ENCODE results near the gene KLHDC7A.

Gene KLHDC7A

DNA sequence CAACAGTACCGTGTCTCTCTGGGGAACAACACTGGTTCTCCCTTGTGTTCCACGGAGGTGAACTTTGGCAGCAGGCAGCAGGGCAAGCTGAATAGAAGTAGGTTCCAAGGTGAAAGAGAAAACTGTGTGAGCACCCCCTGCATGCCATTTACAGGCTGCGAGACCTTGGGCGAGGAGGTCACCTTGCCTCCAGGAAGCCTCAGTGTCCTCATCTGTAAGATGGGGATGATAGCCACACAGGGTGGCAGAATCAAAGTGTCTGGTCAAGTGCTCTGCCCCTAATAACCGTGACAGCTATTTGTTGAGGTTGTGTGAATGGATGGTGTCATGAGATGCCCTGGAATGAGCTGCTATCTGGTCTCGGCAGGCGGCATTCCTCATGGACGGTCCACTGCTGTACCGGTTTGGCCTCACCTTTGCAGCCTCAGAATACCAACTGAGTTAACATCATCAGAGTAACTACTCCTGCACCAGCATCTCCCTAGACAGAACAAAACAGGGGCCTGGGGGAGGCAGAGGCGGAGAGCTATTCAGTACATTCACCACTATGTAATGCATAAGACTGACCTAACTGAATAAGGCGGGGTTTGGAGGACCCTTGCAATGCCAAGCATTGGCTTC lies 7.4 kb upstream of the KLHDC7A start:
- DNase-seq, result no peak

DNA sequence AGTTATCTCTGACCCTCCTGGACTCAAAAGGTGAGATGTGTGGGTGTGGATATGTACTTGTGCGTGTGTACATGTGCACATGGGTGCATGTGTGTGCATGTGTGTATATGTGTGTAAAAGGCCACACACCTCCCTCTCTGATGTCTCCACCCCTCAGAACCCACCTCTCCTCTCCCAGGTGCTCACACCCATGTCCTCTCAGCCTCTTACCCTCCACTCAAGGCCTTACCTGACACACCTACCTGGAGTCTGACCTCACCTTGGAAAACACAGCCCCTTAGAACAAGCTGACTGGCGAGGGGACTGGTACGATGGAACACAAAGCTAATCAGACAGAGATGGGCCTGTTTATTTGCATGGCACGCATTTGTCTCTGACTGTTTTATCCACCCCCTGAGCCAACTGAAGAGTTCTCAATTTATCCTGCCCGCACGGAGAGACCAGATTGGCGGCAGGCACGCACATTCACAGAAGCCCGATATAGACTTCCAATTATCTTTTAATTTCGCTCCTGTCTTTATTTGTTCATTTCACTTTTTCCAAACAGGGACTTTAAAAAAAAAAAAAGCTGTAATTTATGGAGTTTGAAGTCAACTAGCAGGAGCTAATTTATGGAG lies 6.1 kb upstream of the KLHDC7A start:
- DNase-seq, result no peak

DNA sequence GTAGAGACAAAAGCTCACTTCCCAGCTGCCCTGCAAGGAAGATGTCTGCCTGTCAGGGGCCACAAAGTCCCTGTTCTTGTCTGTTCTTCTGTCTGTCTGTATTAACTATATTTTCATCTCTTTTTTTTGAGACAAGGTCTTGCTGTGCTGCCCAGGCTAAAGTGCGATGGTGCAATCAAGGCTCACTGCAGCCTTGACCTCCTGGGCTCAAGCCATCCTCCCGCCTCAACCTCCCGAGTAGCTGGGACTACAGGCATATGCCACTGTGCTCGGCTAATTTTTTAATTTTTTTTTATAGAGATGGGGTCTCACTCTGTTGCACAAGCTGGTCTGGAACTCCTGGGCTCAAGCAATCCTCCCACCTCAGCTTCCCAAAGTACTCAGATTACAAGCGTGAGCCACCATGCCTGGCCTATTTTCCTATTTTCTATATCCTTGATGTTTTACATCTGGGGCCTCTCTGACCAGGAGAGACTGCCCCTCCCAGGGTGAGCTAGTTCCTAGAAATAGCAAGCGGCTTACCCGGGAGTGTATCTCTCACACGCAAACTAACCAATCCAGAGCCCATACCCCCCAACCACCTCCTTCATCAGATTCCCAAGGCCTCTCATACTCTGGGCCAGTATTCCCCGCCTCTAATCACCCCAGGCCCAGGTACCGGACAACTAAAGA lies 5.4 kb upstream of the KLHDC7A start:
- no peak for DNase-seq

DNA sequence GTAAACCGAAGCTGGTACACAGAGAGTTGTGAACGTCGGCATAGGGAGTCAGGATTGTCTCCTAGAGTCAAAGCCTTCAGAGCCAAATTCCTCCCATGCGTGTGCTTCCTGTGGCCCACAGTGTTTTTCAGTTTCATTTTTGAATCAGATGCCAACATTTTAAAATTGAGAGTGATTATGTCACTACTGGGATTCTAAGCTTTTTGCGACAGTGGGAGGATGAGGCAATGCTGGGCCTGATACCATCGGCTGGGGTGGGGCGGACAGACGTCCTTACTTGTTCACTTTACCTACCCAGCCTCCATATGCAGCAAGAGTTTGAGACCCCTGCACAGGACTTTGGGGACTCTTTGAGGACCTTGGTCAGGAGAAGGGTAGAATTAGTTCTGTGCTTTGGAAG lies 1.3 kb upstream of the KLHDC7A start:
- DNase-seq, result no peak

DNA sequence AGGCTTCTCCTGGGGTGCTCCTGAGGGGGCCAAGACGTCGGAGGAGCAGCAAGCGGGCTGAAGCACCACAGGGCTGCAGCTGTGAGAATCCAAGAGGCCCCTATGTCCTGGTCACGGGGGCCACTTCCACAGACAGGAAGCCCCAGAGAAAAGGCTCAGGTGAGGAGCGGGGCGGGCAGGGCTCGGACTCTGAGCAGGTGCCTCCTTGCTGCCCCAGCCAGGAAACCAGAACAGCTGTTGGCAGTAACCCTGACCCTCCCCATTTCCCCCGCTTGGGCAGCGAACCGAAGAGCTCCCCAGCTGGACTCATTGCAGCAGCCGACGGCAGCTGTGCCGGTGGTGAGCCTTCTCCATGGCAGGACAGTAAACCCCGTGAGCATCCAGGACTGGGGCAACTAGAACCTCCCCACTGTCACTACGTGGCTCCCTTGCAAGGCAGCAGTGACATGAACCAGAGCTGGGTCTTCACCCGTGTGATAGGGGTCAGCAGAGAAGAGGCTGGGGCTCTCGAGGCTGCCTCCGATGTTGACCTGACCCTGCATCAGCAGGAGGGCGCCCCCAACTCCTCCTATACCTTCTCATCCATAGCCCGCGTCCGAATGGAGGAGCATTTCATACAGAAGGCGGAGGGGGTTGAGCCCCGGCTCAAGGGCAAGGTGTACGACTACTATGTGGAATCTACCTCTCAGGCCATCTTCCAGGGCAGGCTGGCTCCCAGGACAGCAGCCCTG lies 625 bp downstream of the KLHDC7A start:
- DNase-seq, result no peak

DNA sequence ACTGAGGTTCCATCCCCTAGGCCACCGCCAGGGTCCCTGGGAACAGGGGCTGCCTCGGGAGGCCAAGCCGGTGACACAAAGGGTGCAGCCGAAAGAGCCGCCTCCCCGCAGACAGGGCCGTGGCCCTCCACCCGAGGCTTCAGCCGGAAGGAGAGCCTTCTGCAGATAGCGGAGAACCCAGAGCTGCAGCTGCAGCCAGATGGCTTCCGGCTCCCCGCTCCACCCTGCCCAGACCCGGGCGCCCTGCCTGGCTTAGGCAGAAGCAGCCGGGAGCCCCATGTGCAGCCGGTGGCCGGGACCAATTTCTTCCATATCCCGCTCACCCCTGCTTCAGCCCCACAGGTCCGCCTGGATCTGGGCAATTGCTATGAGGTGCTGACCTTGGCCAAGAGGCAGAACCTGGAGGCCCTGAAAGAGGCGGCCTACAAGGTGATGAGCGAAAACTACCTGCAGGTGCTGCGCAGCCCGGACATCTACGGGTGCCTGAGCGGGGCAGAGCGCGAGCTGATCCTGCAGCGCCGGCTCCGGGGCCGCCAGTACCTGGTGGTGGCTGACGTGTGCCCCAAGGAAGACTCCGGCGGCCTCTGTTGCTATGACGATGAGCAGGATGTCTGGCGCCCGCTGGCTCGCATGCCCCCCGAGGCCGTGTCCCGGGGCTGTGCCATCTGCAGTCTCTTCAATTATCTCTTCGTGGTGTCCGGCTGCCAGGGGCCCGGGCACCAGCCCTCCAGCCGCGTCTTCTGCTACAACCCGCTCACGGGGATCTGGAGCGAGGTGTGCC lies 1.4 kb downstream of the KLHDC7A start:
- DNase-seq, result no peak

DNA sequence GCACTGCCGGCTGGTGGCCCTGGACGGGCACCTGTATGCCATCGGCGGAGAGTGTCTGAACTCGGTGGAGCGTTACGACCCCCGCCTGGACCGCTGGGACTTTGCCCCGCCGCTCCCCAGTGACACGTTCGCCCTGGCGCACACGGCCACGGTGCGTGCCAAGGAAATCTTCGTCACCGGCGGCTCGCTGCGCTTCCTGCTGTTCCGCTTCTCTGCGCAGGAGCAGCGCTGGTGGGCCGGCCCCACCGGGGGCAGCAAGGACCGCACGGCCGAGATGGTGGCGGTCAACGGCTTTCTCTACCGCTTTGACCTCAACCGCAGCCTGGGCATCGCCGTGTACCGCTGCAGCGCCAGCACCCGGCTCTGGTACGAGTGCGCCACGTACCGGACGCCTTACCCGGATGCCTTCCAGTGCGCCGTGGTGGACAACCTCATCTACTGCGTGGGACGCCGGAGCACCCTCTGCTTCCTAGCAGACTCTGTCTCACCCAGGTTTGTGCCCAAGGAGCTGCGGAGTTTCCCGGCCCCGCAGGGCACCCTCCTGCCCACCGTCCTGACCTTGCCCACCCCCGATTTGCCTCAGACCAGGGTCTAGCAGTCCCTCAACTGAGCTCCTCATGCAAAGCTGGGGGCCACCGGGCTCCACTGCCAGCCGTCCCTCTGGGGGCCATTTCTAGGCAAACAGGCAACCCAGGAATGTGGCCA lies 2.1 kb downstream of the KLHDC7A start:
- DNase-seq, result no peak

DNA sequence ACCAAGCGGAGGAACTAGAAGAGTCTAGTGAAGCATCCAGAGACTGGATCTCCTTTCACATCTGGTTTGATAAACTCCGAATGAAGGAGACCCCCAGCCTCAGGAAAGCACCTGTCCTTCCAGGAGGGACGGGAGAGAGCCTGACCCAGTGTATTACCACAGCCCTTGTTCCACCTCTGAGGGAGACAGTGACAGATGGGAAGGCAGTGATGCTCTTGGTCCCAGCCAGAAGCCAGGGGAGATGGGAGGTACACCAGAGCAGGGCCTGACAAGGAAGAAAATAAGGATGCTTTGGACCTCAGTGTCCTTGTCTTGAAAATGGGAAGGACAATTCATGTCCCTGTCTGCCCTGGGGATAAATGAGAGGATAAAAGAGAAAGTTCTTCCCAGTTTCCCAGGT lies 3.5 kb downstream of the KLHDC7A start:
- no peak for DNase-seq

DNA sequence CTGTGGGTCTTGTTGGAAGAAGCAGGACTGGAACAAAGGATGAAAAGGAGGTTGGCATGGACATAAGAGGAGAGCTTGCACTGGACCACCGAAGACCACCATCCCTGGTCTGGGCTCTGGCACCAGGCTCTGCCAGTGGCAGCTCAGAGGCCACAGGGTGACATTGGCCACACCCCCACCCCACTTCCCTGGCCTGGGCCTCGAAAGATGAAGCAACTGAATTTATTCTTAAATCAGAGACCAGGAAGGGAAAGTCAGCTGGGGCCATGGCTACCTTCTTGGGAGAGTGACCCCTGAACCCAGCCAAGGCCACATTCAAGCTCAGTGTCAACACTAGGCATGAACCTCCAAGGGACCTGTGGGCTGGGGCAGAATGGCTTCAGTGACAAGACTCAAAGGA lies 4.0 kb downstream of the KLHDC7A start:
- DNase-seq, result no peak

DNA sequence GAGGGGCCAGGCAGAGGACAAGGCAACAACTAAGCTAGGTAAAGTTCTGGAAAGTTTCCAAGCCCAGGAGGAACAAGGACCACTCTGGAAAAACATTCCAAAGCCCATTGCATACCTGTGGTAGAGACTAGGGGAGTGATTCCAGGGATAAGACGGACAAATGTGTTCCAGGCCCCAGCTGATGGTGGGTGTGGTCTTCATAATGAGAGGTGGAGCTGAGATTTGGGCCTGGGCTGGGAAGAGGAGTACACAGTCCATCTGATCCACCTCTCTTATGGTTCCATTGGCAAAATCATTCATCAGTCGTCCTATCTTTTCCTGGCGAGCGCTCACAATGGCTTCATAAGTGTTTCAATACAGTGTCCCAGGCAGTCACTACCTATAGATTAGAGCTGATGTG lies 4.5 kb downstream of the KLHDC7A start:
- DNase-seq, result no peak

DNA sequence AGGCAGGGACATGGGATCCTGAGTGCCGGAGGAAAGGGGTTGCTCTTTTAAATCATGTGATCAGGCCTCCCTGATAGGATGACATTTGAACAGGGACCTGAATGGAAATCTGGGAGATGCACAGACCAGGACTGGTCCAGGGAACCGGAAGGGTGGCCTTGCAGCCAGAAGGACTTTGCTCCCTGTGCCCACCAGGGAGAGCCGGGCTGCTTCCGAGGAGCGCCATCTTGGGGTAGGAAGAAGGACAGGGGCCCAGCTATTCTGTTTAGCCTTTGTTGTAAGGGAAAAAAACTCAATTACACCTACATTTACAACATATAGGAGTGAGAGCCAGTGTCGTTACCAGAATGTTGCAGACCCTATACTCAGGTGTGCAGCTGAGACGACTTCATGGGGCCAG lies 5.5 kb downstream of the KLHDC7A start:
- no peak for DNase-seq

DNA sequence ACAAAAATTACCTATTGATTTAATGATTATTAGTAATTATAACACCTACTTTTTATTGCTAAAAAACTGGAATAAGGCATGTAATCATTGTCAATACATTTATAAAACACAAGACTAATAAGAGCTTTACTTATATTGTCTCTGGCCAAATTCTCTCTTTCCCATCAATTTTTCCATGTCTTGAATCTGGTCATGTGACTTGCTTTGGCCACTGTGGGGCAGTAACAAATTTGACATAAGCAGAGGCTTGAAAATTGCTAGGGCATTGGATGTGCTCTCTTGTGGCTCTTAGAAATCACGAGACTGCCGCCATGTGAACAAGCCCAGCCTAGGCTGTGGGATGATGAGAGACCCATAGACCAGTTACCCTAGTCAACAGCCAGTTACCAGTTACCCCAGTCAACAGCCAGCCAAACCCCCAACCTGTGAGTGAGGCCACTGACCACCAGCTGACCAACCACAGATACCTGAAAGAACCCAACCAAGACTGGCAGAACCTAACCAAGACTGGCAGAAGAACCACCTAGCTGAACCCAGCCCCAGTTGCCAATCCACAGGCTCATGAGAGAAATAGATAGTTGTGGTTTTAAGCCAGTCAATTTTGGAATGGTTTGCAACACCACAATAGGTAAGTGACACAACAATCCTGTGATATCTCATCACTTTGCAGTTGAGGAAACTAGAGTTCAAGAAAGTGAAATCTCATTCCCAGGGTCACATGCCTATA lies 8.8 kb downstream of the KLHDC7A start:
- DNase-seq, result no peak

DNA sequence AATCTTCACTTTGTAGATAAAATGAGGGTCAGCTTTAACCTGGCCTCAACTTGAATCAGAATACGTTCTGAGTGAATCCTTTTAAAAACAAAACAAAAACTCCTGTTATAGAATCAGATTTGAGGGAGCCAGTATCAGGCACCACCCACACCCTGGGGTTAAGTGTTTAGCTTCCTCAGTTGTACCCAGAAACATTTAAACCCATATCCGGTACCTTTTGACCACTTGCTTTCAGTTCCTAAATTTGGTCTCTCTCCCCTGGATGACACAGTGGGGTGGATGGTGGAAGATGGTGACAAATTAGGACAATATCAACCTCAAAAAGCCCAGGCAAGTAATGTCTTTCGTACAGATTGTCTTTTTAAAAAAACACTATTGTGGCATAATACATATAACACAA lies 10.4 kb downstream of the KLHDC7A start:
- DNase-seq, result no peak

DNA sequence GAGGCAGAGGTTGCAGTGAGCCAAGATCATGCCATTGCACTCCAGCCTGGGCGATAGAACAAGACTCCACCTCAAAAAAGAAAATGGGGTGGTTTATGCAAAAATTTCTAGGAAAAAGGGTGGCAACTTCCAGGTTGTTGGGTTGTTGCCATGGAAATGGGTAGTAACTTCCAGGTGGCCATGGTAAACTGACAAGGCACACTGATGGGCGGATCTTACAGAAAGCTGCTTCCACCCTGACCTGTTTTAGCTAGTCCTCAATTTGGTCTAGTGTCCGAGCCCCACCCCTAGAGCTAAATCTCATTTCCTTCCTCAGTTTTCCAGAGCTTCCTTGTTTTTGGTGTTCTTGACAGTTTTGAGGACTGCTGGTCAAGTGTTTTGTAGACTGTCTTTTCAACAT lies 13.6 kb downstream of the KLHDC7A start:
- DNase-seq, result no peak

DNA sequence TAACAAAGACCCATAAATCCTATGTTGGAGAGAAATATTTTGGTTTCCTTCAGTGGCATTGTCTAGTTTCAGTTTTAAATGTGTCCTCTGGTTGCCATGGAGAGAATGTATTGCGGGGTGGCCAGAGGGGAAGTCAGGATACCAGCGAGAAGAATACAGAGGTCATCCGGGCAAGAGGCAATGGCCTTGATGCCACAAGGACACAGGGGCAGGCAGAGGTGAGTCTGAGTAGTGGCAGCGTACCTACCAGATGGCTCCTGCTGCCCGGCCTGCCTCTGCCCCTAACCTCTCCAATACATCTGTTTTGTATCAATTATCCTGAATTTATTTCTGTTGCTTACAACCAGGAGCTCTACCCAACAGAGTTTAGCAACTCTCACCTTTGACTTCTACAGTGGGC lies 14.9 kb downstream of the KLHDC7A start:
- no peak for DNase-seq

DNA sequence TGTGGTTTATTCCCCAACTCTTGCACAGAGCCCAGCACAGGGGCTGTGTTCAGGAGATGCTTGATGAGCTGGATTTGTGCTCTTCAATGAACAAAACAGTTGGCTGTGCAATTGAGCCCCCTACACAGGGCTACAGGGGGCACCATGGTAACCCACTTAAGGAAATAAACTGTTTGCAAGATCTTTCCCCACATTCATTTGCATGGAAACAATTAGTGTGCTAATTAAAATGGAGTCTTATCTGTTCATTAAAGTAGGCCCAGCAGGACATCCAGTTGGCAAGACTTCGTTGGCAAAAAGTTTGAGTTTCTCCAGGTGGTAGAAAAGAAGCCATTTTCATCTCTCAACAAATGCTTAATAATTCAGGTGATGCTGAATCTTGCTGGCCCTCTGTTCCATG lies 15.3 kb downstream of the KLHDC7A start:
- no peak for DNase-seq

DNA sequence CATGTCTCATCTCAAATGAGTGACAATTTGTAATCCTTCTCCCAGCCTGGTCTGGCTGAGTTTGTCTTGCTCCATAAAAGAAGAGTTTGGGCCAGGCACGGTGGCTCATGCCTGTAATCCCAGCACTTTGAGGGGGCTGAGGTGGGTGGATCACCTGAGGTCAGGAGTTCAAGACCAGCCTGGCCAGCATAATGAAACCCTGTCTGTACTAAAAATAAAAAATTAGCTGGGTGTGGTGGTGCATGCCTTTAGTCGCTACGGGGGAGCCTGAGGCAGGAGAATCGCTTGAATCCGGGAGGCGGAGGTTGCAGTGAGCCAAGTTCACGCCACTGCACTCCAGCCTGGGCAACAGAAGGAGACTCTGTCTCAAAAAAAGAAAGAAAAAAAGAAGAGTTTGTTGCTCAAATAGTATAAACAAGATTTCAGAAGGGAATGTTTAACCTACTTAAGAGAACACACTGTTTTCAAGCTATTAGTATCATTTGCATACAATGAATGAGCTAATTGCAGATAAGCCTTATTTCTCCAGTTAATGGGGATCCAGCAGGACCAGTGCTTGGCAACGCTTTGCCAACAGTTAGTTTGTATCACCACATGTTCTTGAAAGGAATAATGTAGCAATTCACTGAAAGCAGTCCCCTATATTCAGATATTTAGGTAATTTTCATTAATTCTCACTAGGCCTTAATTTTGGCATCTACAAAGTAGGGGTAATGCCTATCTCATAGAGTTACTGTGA lies 15.9 kb downstream of the KLHDC7A start:
- no peak for DNase-seq

DNA sequence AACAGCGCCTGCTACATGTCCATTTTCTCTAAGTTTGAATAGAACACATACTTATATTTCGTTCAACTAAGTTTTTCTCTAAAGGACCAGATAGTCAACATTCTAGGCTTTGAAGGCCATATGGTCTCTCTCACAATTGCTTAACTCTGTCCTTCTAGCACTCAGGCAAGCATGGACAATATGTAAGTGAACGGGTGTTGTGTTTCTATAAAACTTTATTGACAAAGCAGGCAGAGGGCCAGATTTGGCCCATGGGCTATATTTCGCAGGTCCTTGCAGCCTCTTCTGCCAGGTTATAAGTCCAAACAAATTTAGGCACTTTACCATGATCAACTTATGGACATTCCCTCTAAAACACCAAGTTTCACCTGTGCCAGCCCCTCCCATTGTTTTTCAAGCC lies 21.1 kb downstream of the KLHDC7A start:
- no peak for DNase-seq

DNA sequence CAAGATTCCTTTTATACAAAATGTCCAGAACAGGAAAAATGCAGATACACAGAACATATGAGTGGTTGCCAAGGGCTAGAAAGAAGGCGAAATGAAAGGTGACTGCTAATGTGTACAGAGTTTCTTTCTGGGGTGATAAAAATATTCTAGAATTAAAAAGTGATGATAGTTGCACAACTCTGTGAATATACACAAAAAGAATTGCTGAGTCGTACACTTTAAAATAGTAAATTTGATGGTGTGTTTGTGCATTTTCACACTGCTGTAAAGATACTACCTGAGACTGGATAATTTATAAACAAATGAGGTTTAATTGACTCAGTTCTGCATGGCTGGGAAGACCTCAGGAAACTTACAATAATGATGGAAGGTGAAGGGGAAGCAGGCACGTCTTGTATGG lies 23.9 kb downstream of the KLHDC7A start:
- no peak for DNase-seq

DNA sequence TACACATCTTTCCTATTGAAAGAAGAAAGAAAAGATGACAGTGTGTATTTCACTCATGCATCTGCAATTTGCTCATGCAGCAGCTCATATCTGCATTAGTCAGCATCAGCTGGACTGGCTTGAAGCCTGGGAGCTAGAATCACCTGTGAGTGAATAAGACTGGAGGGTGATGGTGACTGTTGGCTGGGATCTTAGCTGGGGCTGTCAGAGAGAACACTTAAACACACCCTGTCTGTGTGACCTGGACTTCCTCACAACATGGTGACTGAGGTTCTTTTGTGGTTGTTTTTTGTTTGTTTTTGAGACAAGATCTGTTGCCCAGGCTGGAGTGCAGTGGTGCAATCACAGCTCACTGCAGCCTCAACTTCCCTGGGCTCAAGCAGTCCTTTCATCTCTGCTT lies 24.9 kb downstream of the KLHDC7A start:
- no peak for DNase-seq

DNA sequence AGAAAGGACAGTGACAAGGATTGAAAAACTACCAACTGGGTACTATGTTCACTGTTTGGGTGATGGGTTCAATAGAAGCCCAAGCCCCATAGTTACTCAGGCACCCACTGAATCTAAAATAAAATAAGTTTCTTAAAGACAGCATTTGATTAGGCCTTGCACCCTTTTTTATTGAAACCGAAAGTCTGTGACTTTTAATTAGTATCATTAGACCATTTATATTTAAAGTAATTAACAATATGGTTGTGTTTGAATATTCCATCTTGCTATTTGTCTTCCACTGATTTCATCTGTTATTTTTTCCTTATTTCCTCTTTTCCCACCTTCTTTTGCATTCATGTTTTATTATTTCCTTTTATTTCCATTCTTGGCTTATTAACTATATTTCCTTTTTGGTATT lies 27.4 kb downstream of the KLHDC7A start:
- DNase-seq, result no peak
